Calu3 (cell line): ENCODE data around the gene GRM7. TPM values are rescaled to one million over a fixed set of nuclear protein-coding genes. Genes with fewer than 3 reads are reported as not detected.

ENCODE experiments used
- BruUV-seq: library from RNA; stranded (reverse); fragments of 400-500 nt; replicated peaks from 2 replicates; lab custom pipeline; 2021; lab: Mats Ljungman, UMichigan
- CTCF ChIA-PET: fragments of 300-600 bp; sonication (Branson Sonifier 250); formaldehyde crosslinking; loops from one replicate; lab custom pipeline; 2022; ENCODE audit warnings: antibody characterized with exemption; lab: Charles Lee
- DNase-seq: peaks from one replicate; pipeline ENCODE4 v3.0.0; 2022
- H3K27ac Mint-ChIP-seq: one replicate; pipeline ENCODE4 v1.8.0; 2022; ENCODE audit warnings: mixed read lengths; ENCODE audit not compliant: unreplicated experiment
- H3K27me3 Mint-ChIP-seq: one replicate; pipeline ENCODE4 v1.8.0; 2022; ENCODE audit warnings: mixed read lengths; ENCODE audit not compliant: unreplicated experiment
- H3K36me3 Mint-ChIP-seq: one replicate; pipeline ENCODE4 v1.8.0; 2022; ENCODE audit warnings: mild to moderate bottlenecking, moderate library complexity, mixed read lengths; ENCODE audit not compliant: insufficient read depth, unreplicated experiment
- H3K4me1 Mint-ChIP-seq: one replicate; pipeline ENCODE4 v1.8.0; 2022; ENCODE audit warnings: mild to moderate bottlenecking, low read depth, mixed read lengths; ENCODE audit not compliant: unreplicated experiment
- H3K4me3 Mint-ChIP-seq: one replicate; pipeline ENCODE4 v1.8.0; 2022; ENCODE audit warnings: mild to moderate bottlenecking, low read depth, moderate library complexity, mixed read lengths; ENCODE audit not compliant: unreplicated experiment
- H3K9me3 Mint-ChIP-seq: one replicate; pipeline ENCODE4 v1.8.0; 2022; ENCODE audit warnings: low read depth, mixed read lengths; ENCODE audit not compliant: unreplicated experiment
- intact Hi-C: fragments of 100-400 bp; cut with micrococcal nuclease; formaldehyde crosslinking; loops from one replicate; pipeline ENCODE4 v1.10.0; 2022; ENCODE audit not compliant: unreplicated experiment
- total RNA-seq: library from RNA; stranded (reverse); gene quantifications from 2 replicates; pipeline ENCODE4 v1.2.3, GENCODE V29; 2022
- TF ChIP-seq, protein P1 (sequence below): fragments of 200-600 bp; IDR thresholded peaks from one replicate; pipeline ENCODE4 v1.8.0; 2022; ENCODE audit warnings: antibody characterized with exemption; ENCODE audit not compliant: unreplicated experiment

The GRM7 gene
- total RNA-seq, 1 experiment from 2014 or later: not detected

- H3K36me3 Mint-ChIP-seq: no peaks in the 10 kb centered on the region
- H3K27me3 Mint-ChIP-seq: no peaks in the 10 kb centered on the region
- no peak overlapping the region for H3K4me3 Mint-ChIP-seq
- H3K4me1 Mint-ChIP-seq: no peaks in the 10 kb centered on the region
- TF ChIP-seq, protein P1, sequence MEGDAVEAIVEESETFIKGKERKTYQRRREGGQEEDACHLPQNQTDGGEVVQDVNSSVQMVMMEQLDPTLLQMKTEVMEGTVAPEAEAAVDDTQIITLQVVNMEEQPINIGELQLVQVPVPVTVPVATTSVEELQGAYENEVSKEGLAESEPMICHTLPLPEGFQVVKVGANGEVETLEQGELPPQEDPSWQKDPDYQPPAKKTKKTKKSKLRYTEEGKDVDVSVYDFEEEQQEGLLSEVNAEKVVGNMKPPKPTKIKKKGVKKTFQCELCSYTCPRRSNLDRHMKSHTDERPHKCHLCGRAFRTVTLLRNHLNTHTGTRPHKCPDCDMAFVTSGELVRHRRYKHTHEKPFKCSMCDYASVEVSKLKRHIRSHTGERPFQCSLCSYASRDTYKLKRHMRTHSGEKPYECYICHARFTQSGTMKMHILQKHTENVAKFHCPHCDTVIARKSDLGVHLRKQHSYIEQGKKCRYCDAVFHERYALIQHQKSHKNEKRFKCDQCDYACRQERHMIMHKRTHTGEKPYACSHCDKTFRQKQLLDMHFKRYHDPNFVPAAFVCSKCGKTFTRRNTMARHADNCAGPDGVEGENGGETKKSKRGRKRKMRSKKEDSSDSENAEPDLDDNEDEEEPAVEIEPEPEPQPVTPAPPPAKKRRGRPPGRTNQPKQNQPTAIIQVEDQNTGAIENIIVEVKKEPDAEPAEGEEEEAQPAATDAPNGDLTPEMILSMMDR: no peak
- no peak overlapping the region for H3K27ac Mint-ChIP-seq
- no peak for DNase-seq
- CTCF ChIA-PET: no interaction called here
- H3K9me3 Mint-ChIP-seq: peaks cover 2% of the 10 kb centered on the region
- no TSS peak for BruUV-seq
- intact Hi-C loops: no loop called here
These were observed 584.0 kb downstream of the GRM7 start for GRCh38 chr3:7444886-7445285.

- H3K27ac Mint-ChIP-seq: no peak overlapping the region
- H3K27me3 Mint-ChIP-seq: no peaks in the 10 kb centered on the region
- H3K9me3 Mint-ChIP-seq: peaks cover 2% of the 10 kb centered on the region
- TF ChIP-seq, protein P1: no peak
- no TSS peak for BruUV-seq
- no peak overlapping the region for H3K4me3 Mint-ChIP-seq
- no peaks in the 10 kb centered on the region for H3K4me1 Mint-ChIP-seq
- intact Hi-C loops: no loop called here
- CTCF ChIA-PET: no interaction called here
- DNase-seq: no peak
- no peaks in the 10 kb centered on the region for H3K36me3 Mint-ChIP-seq
These were observed 584.4 kb downstream of the GRM7 start for GRCh38 chr3:7445331-7445730.

DNA sequence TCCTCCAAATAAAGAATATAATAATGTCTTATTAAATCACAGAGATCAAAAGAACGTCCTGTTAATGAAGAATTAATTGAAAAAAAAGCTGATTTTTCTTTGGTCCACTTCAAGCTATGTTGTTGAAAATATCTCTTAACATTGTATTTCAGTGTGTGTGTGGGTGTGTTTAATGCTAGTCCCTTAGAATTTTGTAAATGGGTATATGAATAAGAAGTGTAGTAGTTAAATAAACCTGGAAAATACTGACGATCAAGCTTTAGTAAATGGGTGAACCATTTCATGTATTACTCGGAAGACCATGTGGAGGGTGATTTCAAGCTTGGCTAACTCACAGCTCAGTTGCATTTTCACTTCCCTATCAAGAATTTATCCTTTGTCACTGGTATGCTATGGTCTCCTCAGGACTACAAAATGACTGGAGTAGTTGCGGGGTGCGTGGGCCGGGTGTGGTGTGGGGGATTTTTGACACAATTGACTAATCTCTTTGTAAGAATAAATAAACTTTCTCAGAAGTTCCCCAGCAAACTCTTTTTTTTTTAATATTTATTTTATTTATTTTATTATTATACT lies 586.4 kb downstream of the GRM7 start:
- intact Hi-C loops: no loop called here
- BruUV-seq: no TSS peak

GRCh38 chr3:7456386-7456785 lies 595.5 kb downstream of the GRM7 start:
- CTCF ChIA-PET: no interaction called here
- Mint-ChIP-seq H3K27me3 (no peaks in the 10 kb centered on the region), H3K4me1 (no peaks in the 10 kb centered on the region), H3K4me3 (no peak overlapping the region), H3K9me3 (peaks cover 7% of the 10 kb centered on the region), H3K36me3 (no peaks in the 10 kb centered on the region), H3K27ac (no peak overlapping the region)
- no TSS peak for BruUV-seq
- TF ChIP-seq, protein P1: no peak
- no peak for DNase-seq
- intact Hi-C loops: loop anchor here (5.0 kb wide), 1 partner anchor 529 kb away; no protein-coding TSS in a partner anchor

More for the DNA sequence above, 586.4 kb downstream of the GRM7 start:
- H3K27me3 Mint-ChIP-seq: no peaks in the 10 kb centered on the region
- TF ChIP-seq, protein P1: no peak
- no peak overlapping the region for H3K4me3 Mint-ChIP-seq
- H3K27ac Mint-ChIP-seq: no peak overlapping the region
- H3K9me3 Mint-ChIP-seq: peaks cover 10% of the 10 kb centered on the region
- CTCF ChIA-PET: no interaction called here
- no peak for DNase-seq
- H3K4me1 Mint-ChIP-seq: no peaks in the 10 kb centered on the region
- no peaks in the 10 kb centered on the region for H3K36me3 Mint-ChIP-seq
